ENCODE data around the gene ZNF674.

DNA sequence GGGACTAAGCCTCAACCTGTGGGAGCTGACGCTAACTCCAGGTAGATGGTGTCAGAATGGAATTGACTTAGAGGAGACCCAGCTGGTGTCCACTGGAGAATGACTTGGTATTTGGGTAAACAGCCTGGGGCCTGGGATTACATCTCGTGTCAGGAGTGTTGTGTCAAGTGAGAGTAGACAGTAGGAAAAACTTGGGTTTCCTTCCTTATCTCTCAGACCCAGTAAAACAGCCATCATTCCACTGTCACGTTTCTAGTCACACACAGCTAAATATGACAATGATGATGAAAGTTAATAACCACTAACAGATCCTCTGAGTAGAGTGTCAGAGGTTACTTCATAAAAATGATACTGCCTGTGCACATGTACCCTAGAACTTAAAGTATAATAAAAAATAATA lies 13.8 kb downstream of the ZNF674 start:
- TF ChIP-seq GATA3 (IDR thresholded peaks at IDR 0.05; ENCODE audit: low read depth, low read length) (no peak), GATA2 (IDR thresholded peaks at IDR 0.05; ENCODE audit: low read depth, low read length) (no peak)
